Measurements from ENCODE around the gene SLTM. TPM values are rescaled to one million over a fixed set of nuclear protein-coding genes. Genes with fewer than 3 reads are reported as not detected.

The SLTM gene
- total and polyA plus RNA-seq, 8 donors = 44.7 to 291 (median 124) TPM

GRCh38 chr15:58870451-58870850 lies 63.0 kb downstream of the SLTM start:
- 87 to 92% (median 90%) methylated on average over 4 of the region's 4 CpGs for WGBS, 5 donors
- Histone ChIP-seq H3K27ac (no peak overlapping the region), H3K9me3 (no peaks in the 10 kb centered on the region), H3K4me3 (no peak overlapping the region), H3K27me3 (no peaks in the 10 kb centered on the region), H3K4me1 (peaks cover 0 to 3% (median 1%) of the 10 kb centered on the region in 4 donors), H3K36me3 (no peaks in the 10 kb centered on the region)
- DNase-seq = no peak
- intact Hi-C loops (cut with DNase I; ENCODE audit: low total_unique reads) = no loop called here
- TF ChIP-seq CTCF (IDR thresholded peaks at IDR 0.05) (no peak), EP300 (IDR thresholded peaks at IDR 0.05) (no peak), POLR2A (IDR thresholded peaks at IDR 0.05) (no peak), POLR2AphosphoS5 (IDR thresholded peaks at IDR 0.05) (no peak)

GRCh38 chr15:58867926-58868325 lies 65.6 kb downstream of the SLTM start:
- H3K27me3 ChIP-seq = peaks cover 0 to 4% (median 0%) of the 10 kb centered on the region in 3 donors
- H3K27ac ChIP-seq = no peak overlapping the region
- no peak overlapping the region for H3K4me3 ChIP-seq
- peaks cover 4 to 14% (median 11%) of the 10 kb centered on the region in 4 donors for H3K4me1 ChIP-seq
- WGBS, 5 donors = 90 to 97% (median 96%) methylated on average over 4 of the region's 4 CpGs
- no peaks in the 10 kb centered on the region for H3K9me3 ChIP-seq
- intact Hi-C loops (cut with DNase I; ENCODE audit: low total_unique reads) = no loop called here
- no peak for DNase-seq
- no peak for TF ChIP-seq CTCF (IDR thresholded peaks at IDR 0.05)
- TF ChIP-seq POLR2AphosphoS5 (IDR thresholded peaks at IDR 0.05) = no peak
- no peak for TF ChIP-seq POLR2A (IDR thresholded peaks at IDR 0.05)
- no peak for TF ChIP-seq EP300 (IDR thresholded peaks at IDR 0.05)
- no peaks in the 10 kb centered on the region for H3K36me3 ChIP-seq

- DNase-seq = peak in 1 of 2 donors; percentile 72
- 45 to 62% (median 55%) methylated on average over 8 to 15 of the region's 15 CpGs for WGBS, 5 donors
- intact Hi-C loops (cut with DNase I; ENCODE audit: low total_unique reads) = no loop called here
- Histone ChIP-seq H3K27ac (peak overlapping the region in 4 of 5 donors; percentile 16 to 69 (median 54)), H3K27me3 (peaks cover 0 to 4% (median 0%) of the 10 kb centered on the region in 3 donors), H3K9me3 (no peaks in the 10 kb centered on the region), H3K4me3 (peak overlapping the region; percentile 39 to 43 (median 42)), H3K4me1 (peaks cover 4 to 14% (median 11%) of the 10 kb centered on the region in 4 donors), H3K36me3 (no peaks in the 10 kb centered on the region)
- TF ChIP-seq POLR2A (IDR thresholded peaks at IDR 0.05) (no peak), POLR2AphosphoS5 (IDR thresholded peaks at IDR 0.05) (no peak), CTCF (IDR thresholded peaks at IDR 0.05) (no peak), EP300 (IDR thresholded peaks at IDR 0.05) (no peak)
Measured at GRCh38 chr15:58865425-58865880, 68.0 kb downstream of the SLTM start.

GRCh38 chr15:58864602-58865424 lies 68.7 kb downstream of the SLTM start:
- WGBS, 5 donors = 13 to 26% (median 22%) methylated on average over 20 to 54 of the region's 54 CpGs
- no peak for TF ChIP-seq POLR2AphosphoS5 (IDR thresholded peaks at IDR 0.05)
- no peak for TF ChIP-seq EP300 (IDR thresholded peaks at IDR 0.05)
- TF ChIP-seq POLR2A (IDR thresholded peaks at IDR 0.05) = no peak
- no peak for TF ChIP-seq CTCF (IDR thresholded peaks at IDR 0.05)
- peaks cover 4 to 14% (median 11%) of the 10 kb centered on the region in 4 donors for H3K4me1 ChIP-seq
- H3K27me3 ChIP-seq = peaks cover 0 to 4% (median 0%) of the 10 kb centered on the region in 3 donors
- H3K27ac ChIP-seq = peak overlapping the region in 4 of 5 donors; percentile 16 to 69 (median 54)
- no peaks in the 10 kb centered on the region for H3K9me3 ChIP-seq
- peak; percentile 33 to 84 for DNase-seq
- H3K4me3 ChIP-seq = peak overlapping the region; percentile 39 to 43 (median 42)
- intact Hi-C loops (cut with DNase I; ENCODE audit: low total_unique reads) = no loop called here
- H3K36me3 ChIP-seq = no peaks in the 10 kb centered on the region
